Measurements from ENCODE around the gene PKN1.

DNA sequence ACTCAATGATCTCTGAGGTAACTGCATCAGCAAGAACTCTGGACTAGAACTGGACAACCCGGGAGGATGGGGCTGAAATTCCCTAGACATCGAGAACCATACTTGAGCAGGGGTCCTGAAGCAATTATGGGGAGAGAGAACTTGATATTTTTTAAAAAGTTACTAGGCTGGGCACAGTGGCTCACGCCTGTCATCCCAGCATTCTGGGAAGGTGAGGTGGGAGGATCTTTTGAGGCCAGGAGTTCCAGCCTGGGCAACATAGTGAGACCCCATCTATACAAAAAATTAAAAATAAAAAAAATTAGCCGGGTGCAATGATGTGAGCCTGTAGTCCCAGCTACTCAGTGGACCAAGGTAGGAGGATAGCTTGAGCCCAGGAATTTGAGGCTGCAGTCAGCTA lies 87.4 kb downstream of the PKN1 start:
- TF ChIP-seq CTCF (IDR thresholded peaks at IDR 0.05; ENCODE audit: low read depth, low read length) = no peak
- TF ChIP-seq EZH2phosphoT487 (IDR thresholded peaks at IDR 0.05; ENCODE audit: low read depth) = no peak
